LNCaP clone FGC (cell line): ENCODE measurements around the gene BRDT.

Experiments
- DNase-seq: peaks from one replicate; pipeline ENCODE4 v3.0.0-alpha.2; 2011; ENCODE audit warnings: low read depth
- H3K4me3 ChIP-seq: 2 replicates; pipeline ENCODE4 v1.5.1; 2011; ENCODE audit warnings: mild to moderate bottlenecking, low read depth, low read length, control low read depth
- TF ChIP-seq, protein P1 (sequence below): IDR thresholded peaks from 2 replicates; pipeline ENCODE4 v1.5.1; 2012; ENCODE audit warnings: mild to moderate bottlenecking; ENCODE audit not compliant: control insufficient read depth, insufficient read depth; ENCODE audit errors: extremely low read depth

Gene BRDT

GRCh38 chr1:91919962-91920361, 29.2 kb upstream of the BRDT start:
- TF ChIP-seq, protein P1, sequence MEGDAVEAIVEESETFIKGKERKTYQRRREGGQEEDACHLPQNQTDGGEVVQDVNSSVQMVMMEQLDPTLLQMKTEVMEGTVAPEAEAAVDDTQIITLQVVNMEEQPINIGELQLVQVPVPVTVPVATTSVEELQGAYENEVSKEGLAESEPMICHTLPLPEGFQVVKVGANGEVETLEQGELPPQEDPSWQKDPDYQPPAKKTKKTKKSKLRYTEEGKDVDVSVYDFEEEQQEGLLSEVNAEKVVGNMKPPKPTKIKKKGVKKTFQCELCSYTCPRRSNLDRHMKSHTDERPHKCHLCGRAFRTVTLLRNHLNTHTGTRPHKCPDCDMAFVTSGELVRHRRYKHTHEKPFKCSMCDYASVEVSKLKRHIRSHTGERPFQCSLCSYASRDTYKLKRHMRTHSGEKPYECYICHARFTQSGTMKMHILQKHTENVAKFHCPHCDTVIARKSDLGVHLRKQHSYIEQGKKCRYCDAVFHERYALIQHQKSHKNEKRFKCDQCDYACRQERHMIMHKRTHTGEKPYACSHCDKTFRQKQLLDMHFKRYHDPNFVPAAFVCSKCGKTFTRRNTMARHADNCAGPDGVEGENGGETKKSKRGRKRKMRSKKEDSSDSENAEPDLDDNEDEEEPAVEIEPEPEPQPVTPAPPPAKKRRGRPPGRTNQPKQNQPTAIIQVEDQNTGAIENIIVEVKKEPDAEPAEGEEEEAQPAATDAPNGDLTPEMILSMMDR: no peak
- no peak for DNase-seq
- no peak overlapping the region for H3K4me3 ChIP-seq

DNA sequence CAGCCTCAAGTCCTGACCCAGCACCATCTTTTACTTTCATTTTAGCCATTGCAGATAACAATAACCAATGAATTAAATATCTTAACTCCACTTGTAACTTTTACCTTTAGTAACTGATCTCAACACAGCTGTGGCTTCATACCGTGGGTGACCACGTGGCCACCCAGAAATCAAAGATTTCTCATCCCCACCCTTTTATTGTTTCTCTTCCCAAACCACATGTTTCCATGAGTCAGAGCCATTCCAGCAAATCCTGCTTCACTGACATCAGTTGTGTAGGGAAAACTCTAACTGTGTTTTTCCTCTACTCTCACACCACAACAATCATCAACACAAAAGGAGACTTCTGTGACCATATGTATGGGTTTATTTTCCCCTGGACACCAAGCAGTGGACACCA, 25.1 kb upstream of the BRDT start:
- no peak for DNase-seq
- H3K4me3 ChIP-seq: no peak overlapping the region
- TF ChIP-seq, protein P1: no peak

DNA sequence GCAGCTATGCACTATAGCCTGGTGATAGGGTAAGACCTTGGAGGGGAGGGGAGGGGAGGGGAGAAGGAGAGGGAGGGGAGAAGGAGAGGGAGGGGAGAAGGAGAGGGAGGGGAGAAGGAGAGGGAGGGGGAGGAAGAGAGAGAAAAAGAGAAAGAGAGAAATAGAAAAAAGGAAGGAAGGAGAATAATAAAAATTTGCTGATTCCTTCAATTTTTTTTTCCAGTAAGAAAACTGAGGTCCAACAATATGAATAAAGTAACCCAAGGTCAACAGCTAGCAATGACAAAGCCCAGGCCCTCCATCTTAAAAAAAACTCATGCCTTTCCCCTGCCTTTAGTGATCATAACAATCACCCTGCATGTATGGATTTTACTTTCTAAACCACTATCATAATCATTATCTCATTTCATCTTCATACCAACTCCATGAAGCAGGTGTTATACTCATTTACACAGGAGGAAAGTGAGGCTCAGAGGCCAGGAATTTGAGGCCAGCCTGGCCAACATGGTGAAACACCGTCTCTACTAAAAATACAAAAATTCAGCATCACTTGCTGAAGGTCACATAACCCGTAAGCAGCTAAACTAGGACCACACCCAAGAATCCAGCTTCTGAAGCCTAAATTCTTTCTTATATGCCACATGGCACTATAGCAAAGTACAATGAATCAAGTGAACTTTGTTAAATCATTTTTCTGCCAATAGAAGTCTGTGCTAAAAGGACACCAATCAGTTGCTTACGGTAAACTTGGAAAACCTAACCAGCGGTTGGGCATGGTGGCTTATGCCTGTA, 23.4 kb upstream of the BRDT start:
- TF ChIP-seq, protein P1: no peak
- no peak overlapping the region for H3K4me3 ChIP-seq
- DNase-seq: no peak

DNA sequence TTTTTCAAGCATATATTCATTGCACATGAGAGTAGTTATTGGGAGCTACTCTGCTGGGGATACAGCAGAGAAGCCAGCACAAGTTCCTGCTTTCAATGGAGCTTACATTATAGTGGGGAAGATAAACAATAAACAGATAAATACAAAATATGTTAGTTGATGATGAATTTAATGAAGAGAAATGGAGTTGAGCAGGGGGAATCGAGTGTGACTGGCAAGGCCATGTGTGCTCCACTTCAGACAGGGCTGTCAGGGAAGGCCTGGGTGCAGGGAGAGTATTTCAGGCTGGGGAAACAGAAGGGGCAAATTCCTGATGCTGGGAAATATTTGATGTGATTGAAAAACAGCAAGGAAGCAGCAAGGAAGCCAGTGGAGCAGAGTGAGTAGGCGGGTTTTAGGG, 21.2 kb upstream of the BRDT start:
- DNase-seq: no peak

GRCh38 chr1:91929250-91929649, 20.0 kb upstream of the BRDT start:
- no peak overlapping the region for H3K4me3 ChIP-seq
- no peak for DNase-seq
- TF ChIP-seq, protein P1: no peak

More for the DNA sequence above, 21.2 kb upstream of the BRDT start:
- TF ChIP-seq, protein P1: no peak
- no peak overlapping the region for H3K4me3 ChIP-seq

DNA sequence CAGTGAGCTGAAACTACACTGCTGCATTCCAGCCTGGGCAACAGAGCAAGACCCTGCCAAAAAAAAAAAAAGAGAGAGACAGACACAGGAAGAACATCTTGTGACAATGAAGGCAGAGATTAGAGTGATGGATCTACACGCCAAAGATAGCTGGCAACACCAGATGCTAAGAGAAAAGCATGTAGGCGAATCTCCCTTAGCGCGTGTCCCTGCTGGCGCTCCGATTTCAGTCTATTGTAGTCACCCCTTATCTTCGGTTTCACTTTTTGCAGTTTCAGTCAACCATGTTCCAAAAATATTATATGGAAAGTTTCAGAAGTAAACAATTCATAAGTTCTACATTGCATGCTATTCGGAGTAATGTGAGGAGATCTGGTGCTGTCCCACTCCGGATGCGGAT, 11.6 kb upstream of the BRDT start:
- no peak for DNase-seq
- H3K4me3 ChIP-seq: no peak overlapping the region
- TF ChIP-seq, protein P1: no peak

DNA sequence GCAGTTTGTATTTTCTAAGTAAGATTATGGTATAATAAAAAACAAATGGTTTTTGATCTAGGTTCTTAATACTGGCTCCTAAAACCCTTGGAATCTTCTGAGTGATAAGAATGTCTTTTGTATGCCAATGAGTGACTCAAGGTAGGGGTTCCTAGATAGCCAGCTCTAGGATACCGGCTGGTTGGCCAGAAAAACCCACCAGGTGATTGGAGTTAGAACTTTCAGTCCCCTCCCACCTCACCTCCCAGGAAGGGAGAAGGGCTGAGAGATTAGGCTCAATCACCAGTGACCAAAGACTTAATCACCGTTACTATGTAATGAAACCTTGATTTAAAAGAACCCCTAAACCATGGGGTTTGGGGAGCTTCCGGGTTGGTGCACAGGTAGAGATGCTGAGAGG, 8.7 kb upstream of the BRDT start:
- TF ChIP-seq, protein P1: no peak
- no peak for DNase-seq
- no peak overlapping the region for H3K4me3 ChIP-seq
